ENCODE results near the gene SEMA3D. TPM values are rescaled to one million over a fixed set of nuclear protein-coding genes. Genes with fewer than 3 reads are reported as not detected.

The SEMA3D gene
- total RNA-seq, 1 experiment from 2014 or later = 0.61 TPM

- no peaks in the 10 kb centered on the region for H3K4me1 Mint-ChIP-seq (ENCODE audit: low read depth, unreplicated experiment)
- Histone ChIP-seq H3K36me3 (ENCODE audit: control insufficient read depth, insufficient read depth, low read length) (no peaks in the 10 kb centered on the region), H3K4me3 (ENCODE audit: low read depth, low read length) (no peak overlapping the region), H3K27me3 (replicated peaks; ENCODE audit: control insufficient read depth, insufficient read depth, low read length) (no peaks in the 10 kb centered on the region), H3K9me3 (no peaks in the 10 kb centered on the region), H3K4me1 (peaks cover 7% of the 10 kb centered on the region; the same call in 1 of the 2 replicates)
- H3K9me3 Mint-ChIP-seq (ENCODE audit: unreplicated experiment) = no peaks in the 10 kb centered on the region
- BruUV-seq (replicated peaks) = no TSS peak
- no peak overlapping the region for H3K4me3 Mint-ChIP-seq (ENCODE audit: unreplicated experiment)
- DNase-seq = no peak
- POLR2A ChIA-PET = no interaction called here
- CTCF ChIA-PET = interaction anchor here (0.5 kb wide), 1 partner anchor 950 kb away, joined by 3 read pairs; no protein-coding TSS in a partner anchor
- H3K36me3 Mint-ChIP-seq (ENCODE audit: insufficient read depth, unreplicated experiment) = no peaks in the 10 kb centered on the region
- TF ChIP-seq CTCF (IDR thresholded peaks at IDR 0.05; ENCODE audit: insufficient read depth in 1 of 2, low read depth in 1 of 2, low read length in 1 of 2, severe bottlenecking in 1 of 2, unreplicated experiment in 1 of 2) = no peak
- intact Hi-C loops (cut with micrococcal nuclease; ENCODE audit: unreplicated experiment) = loop anchor here (1.0 kb wide), 2 partner anchors 798 to 820 kb away; no protein-coding TSS in a partner anchor
- peaks cover 4% of the 10 kb centered on the region for H3K27me3 Mint-ChIP-seq (ENCODE audit: insufficient read depth, unreplicated experiment)
- no peak overlapping the region for H3K27ac Mint-ChIP-seq (ENCODE audit: unreplicated experiment)
Observed at GRCh38 chr7:85031475-85031874, 155.4 kb downstream of the SEMA3D start.

- H3K36me3 Mint-ChIP-seq (ENCODE audit: insufficient read depth, unreplicated experiment) = no peaks in the 10 kb centered on the region
- H3K9me3 Mint-ChIP-seq (ENCODE audit: unreplicated experiment) = no peaks in the 10 kb centered on the region
- intact Hi-C loops (cut with micrococcal nuclease; ENCODE audit: unreplicated experiment) = loop anchor here (1.0 kb wide), 2 partner anchors 798 to 820 kb away; no protein-coding TSS in a partner anchor
- DNase-seq = peak in 1 of 2 experiments; percentile 26
- Histone ChIP-seq H3K36me3 (ENCODE audit: control insufficient read depth, insufficient read depth, low read length) (no peaks in the 10 kb centered on the region), H3K4me1 (peaks cover 7% of the 10 kb centered on the region; the same call in 1 of the 2 replicates), H3K9me3 (no peaks in the 10 kb centered on the region), H3K4me3 (ENCODE audit: low read depth, low read length) (no peak overlapping the region), H3K27me3 (replicated peaks; ENCODE audit: control insufficient read depth, insufficient read depth, low read length) (no peaks in the 10 kb centered on the region)
- BruUV-seq (replicated peaks) = no TSS peak
- no peak overlapping the region for H3K4me3 Mint-ChIP-seq (ENCODE audit: unreplicated experiment)
- H3K4me1 Mint-ChIP-seq (ENCODE audit: low read depth, unreplicated experiment) = no peaks in the 10 kb centered on the region
- CTCF ChIA-PET = interaction anchor here (0.5 kb wide), 1 partner anchor 950 kb away, joined by 3 read pairs; no protein-coding TSS in a partner anchor
- no peak overlapping the region for H3K27ac Mint-ChIP-seq (ENCODE audit: unreplicated experiment)
- H3K27me3 Mint-ChIP-seq (ENCODE audit: insufficient read depth, unreplicated experiment) = peaks cover 4% of the 10 kb centered on the region
- peak; percentile 29 to 65 for TF ChIP-seq CTCF (IDR thresholded peaks at IDR 0.05; ENCODE audit: insufficient read depth in 1 of 2, low read depth in 1 of 2, low read length in 1 of 2, severe bottlenecking in 1 of 2, unreplicated experiment in 1 of 2)
- POLR2A ChIA-PET = no interaction called here
Observed at GRCh38 chr7:85030893-85031292, 156.0 kb downstream of the SEMA3D start.

GRCh38 chr7:85025312-85025756 lies 161.5 kb downstream of the SEMA3D start:
- CTCF ChIA-PET = no interaction called here
- intact Hi-C loops (cut with micrococcal nuclease; ENCODE audit: unreplicated experiment) = loop anchor here (10.0 kb wide), 1 partner anchor 271 kb away; no protein-coding TSS in a partner anchor
- no TSS peak for BruUV-seq (replicated peaks)

More at GRCh38 chr7:85025312-85025756, 161.5 kb downstream of the SEMA3D start:
- H3K4me1 Mint-ChIP-seq (ENCODE audit: low read depth, unreplicated experiment) = no peaks in the 10 kb centered on the region
- no peaks in the 10 kb centered on the region for H3K4me1 ChIP-seq
- H3K27me3 ChIP-seq (replicated peaks; ENCODE audit: control insufficient read depth, insufficient read depth, low read length) = no peaks in the 10 kb centered on the region
- no peaks in the 10 kb centered on the region for H3K9me3 ChIP-seq
- H3K27me3 Mint-ChIP-seq (ENCODE audit: insufficient read depth, unreplicated experiment) = peaks cover 4% of the 10 kb centered on the region
- no peaks in the 10 kb centered on the region for H3K36me3 Mint-ChIP-seq (ENCODE audit: insufficient read depth, unreplicated experiment)
- no peak for DNase-seq
- H3K9me3 Mint-ChIP-seq (ENCODE audit: unreplicated experiment) = no peaks in the 10 kb centered on the region
- POLR2A ChIA-PET = no interaction called here
- H3K27ac Mint-ChIP-seq (ENCODE audit: unreplicated experiment) = no peak overlapping the region
- H3K4me3 Mint-ChIP-seq (ENCODE audit: unreplicated experiment) = no peak overlapping the region
- H3K4me3 ChIP-seq (ENCODE audit: low read depth, low read length) = no peak overlapping the region
- no peaks in the 10 kb centered on the region for H3K36me3 ChIP-seq (ENCODE audit: control insufficient read depth, insufficient read depth, low read length)
- no peak for TF ChIP-seq CTCF (IDR thresholded peaks at IDR 0.05; ENCODE audit: insufficient read depth in 1 of 2, low read depth in 1 of 2, low read length in 1 of 2, severe bottlenecking in 1 of 2, unreplicated experiment in 1 of 2)

Measured in Caco-2 (cell line).